ENCODE results near the gene HVCN1. TPM values are rescaled to one million over a fixed set of nuclear protein-coding genes. Genes with fewer than 3 reads are reported as not detected.

HVCN1 gene
- total RNA-seq, 4 donors from 2014 or later, result 4.5 to 13.8 (median 9.6) TPM

- H3K27ac ChIP-seq, result no peak overlapping the region
- no peak overlapping the region for H3K4me3 ChIP-seq
- TF ChIP-seq POLR2A (IDR thresholded peaks at IDR 0.05) (no peak), EP300 (IDR thresholded peaks at IDR 0.05) (no peak), CTCF (IDR thresholded peaks at IDR 0.05) (no peak)
- WGBS, 2 donors, result 83 to 84% methylated on average over 4 of the region's 4 CpGs
- H3K27me3 ChIP-seq, result no peaks in the 10 kb centered on the region
- H3K4me1 ChIP-seq, result peaks cover 0 to 14% (median 0%) of the 10 kb centered on the region in 4 donors
- no peaks in the 10 kb centered on the region for H3K36me3 ChIP-seq
- H3K9me3 ChIP-seq, result peaks cover 0 to 9% (median 0%) of the 10 kb centered on the region in 4 donors
- no peak for DNase-seq (ENCODE audit: low spot score in 2 of 2)
Observed at GRCh38 chr12:110676171-110676570, 12.7 kb downstream of the HVCN1 start.

- no peak for DNase-seq (ENCODE audit: low spot score in 2 of 2)
- Histone ChIP-seq H3K4me3 (no peak overlapping the region), H3K4me1 (no peaks in the 10 kb centered on the region), H3K9me3 (peaks cover 0 to 24% (median under 1%) of the 10 kb centered on the region in 4 donors), H3K36me3 (peaks cover 0 to 37% (median 0%) of the 10 kb centered on the region in 3 donors), H3K27ac (no peak overlapping the region), H3K27me3 (no peaks in the 10 kb centered on the region)
- WGBS, 2 donors, result 59 to 63% methylated on average over 4 of the region's 4 CpGs
- no peak for TF ChIP-seq POLR2A (IDR thresholded peaks at IDR 0.05)
- no peak for TF ChIP-seq CTCF (IDR thresholded peaks at IDR 0.05)
- TF ChIP-seq EP300 (IDR thresholded peaks at IDR 0.05), result no peak
Observed at GRCh38 chr12:110670161-110670701, 18.7 kb downstream of the HVCN1 start.

GRCh38 chr12:110669193-110669502, 19.8 kb downstream of the HVCN1 start:
- no peaks in the 10 kb centered on the region for H3K4me1 ChIP-seq
- TF ChIP-seq POLR2A (IDR thresholded peaks at IDR 0.05) (no peak), CTCF (IDR thresholded peaks at IDR 0.05) (no peak), EP300 (IDR thresholded peaks at IDR 0.05) (no peak)

GRCh38 chr12:110668480-110669192, 20.3 kb downstream of the HVCN1 start:
- 92 to 93% methylated on average over 12 of the region's 12 CpGs for WGBS, 2 donors
- Histone ChIP-seq H3K9me3 (peaks cover 0 to 28% (median 3%) of the 10 kb centered on the region in 4 donors), H3K4me3 (no peak overlapping the region), H3K27me3 (no peaks in the 10 kb centered on the region), H3K27ac (no peak overlapping the region), H3K36me3 (peaks cover 0 to 46% (median 0%) of the 10 kb centered on the region in 3 donors), H3K4me1 (no peaks in the 10 kb centered on the region)
- no peak for TF ChIP-seq CTCF (IDR thresholded peaks at IDR 0.05)
- TF ChIP-seq POLR2A (IDR thresholded peaks at IDR 0.05), result no peak
- TF ChIP-seq EP300 (IDR thresholded peaks at IDR 0.05), result no peak
- DNase-seq (ENCODE audit: low spot score in 2 of 2), result no peak

More at GRCh38 chr12:110669193-110669502, 19.8 kb downstream of the HVCN1 start:
- H3K9me3 ChIP-seq, result peaks cover 0 to 28% (median 3%) of the 10 kb centered on the region in 4 donors
- no peaks in the 10 kb centered on the region for H3K27me3 ChIP-seq
- H3K4me3 ChIP-seq, result no peak overlapping the region
- DNase-seq (ENCODE audit: low spot score in 2 of 2), result no peak
- 54 to 62% methylated on average over 5 of the region's 5 CpGs for WGBS, 2 donors
- H3K27ac ChIP-seq, result no peak overlapping the region
- H3K36me3 ChIP-seq, result peaks cover 0 to 46% (median 0%) of the 10 kb centered on the region in 3 donors

- H3K27me3 ChIP-seq, result no peaks in the 10 kb centered on the region
- no peak overlapping the region for H3K27ac ChIP-seq
- no peak overlapping the region for H3K4me3 ChIP-seq
- WGBS, 2 donors, result 94 to 99% methylated on average over 3 of the region's 3 CpGs
- H3K9me3 ChIP-seq, result peaks cover 0 to 28% (median 3%) of the 10 kb centered on the region in 4 donors
- H3K36me3 ChIP-seq, result peaks cover 0 to 46% (median 0%) of the 10 kb centered on the region in 3 donors
- TF ChIP-seq CTCF (IDR thresholded peaks at IDR 0.05) (no peak), POLR2A (IDR thresholded peaks at IDR 0.05) (no peak), EP300 (IDR thresholded peaks at IDR 0.05) (no peak)
- DNase-seq (ENCODE audit: low spot score in 2 of 2), result no peak
- H3K4me1 ChIP-seq, result no peaks in the 10 kb centered on the region
Observed at GRCh38 chr12:110667671-110668070, 21.2 kb downstream of the HVCN1 start.
